Adrenal gland (tissue), 5 donors: ENCODE measurements around the gene CTAG2.

ENCODE experiments used
- CTCF ChIP-seq, 6 experiments: fragments of 450-650 bp in 4 of 6; fragments of 200-600 bp in 2 of 6; sonication (generic) in 1 of 6; IDR thresholded peaks; 1 replicate in 5 of 6; 2 replicates in 1 of 6; pipeline versions ENCODE4 v1.5.1 to v1.8.0; 2016 to 2021; ENCODE audit warnings: antibody characterized with exemption in 6 of 6, mild to moderate bottlenecking in 2 of 6, moderate library complexity in 1 of 6
- POLR2A ChIP-seq, 2 donors: fragments of 450-650 bp; IDR thresholded peaks; one replicate each; pipeline ENCODE4 v1.6.1; 2017; ENCODE audit warnings: antibody characterized with exemption in 2 of 2, mild to moderate bottlenecking in 2 of 2, moderate library complexity in 1 of 2
- donor health status: DM: no; HTN: no; CAD: no.

GRCh38 chrX:154654925-154655324 lies 1.5 kb upstream of the CTAG2 start:
- TF ChIP-seq CTCF (IDR thresholded peaks at IDR 0.05) (no peak), POLR2A (IDR thresholded peaks at IDR 0.05) (no peak)
